Kidney tubule cell (primary cell): Measurements from ENCODE around the gene MYCN.

Experiments
- DNase-seq: peaks from one replicate; pipeline ENCODE4 v3.0.0-alpha.2; 2018; ENCODE audit warnings: low spot score

MYCN gene

DNA sequence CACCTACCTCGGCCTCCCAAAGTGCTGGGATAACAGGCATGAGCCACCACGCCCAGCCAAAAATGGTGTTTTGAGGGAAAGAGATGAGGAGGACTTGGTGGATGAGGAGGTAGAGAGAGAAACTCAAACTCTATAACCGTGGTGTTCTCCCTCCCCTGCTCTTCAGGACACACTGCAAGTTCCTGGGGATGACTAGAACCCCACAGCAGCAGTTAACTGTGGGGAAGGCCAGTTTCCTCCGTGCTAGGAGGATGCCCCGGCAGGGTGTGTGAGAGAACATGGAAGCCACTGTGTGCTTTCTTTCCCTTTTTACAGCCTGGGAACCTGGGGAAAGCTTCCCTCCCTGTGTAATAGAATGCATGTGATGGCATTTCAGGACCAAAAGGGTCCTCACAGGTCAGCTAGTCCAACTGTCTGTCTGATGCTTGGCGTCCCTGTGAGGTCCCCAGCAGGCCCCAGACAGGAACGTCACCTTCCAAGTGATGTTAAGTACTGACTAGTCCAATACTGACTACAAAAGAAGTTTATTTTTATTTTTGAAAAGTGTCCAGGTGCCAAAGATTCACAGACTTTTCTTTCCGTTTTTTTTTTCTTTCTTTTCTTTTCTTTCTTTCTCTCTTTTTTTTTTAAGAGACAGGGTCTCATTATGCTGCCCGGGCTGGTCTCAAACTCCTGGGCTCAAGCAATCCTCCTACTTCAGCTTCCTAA, 38.9 kb downstream of the MYCN start:
- no peak for DNase-seq

- no peak for DNase-seq
These were observed 39.6 kb downstream of the MYCN start for GRCh38 chr2:15979759-15980604.

DNA sequence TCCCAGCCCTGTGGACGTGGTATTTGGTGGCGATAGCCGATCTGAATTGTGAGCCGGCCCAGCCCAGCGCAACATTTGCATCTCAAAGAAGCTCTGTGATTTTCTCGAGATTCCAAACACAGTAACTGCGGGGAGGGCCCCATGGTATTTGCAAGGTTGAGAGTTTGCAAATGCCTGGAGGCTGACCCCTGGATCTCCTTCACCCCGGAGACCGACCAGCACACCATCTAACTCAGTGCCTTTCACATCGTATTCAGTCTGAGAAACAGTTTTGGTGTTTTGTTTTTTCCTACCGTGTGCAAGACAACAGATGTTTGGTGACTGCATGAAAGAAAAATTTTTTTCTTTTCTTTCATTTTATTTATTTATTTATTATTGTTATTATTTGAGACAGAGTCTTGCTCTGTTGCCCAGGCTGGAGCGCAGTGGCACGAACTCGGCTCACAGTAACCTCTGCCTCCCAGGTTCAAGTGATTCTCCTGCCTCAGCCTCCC, 40.3 kb downstream of the MYCN start:
- DNase-seq: no peak

DNA sequence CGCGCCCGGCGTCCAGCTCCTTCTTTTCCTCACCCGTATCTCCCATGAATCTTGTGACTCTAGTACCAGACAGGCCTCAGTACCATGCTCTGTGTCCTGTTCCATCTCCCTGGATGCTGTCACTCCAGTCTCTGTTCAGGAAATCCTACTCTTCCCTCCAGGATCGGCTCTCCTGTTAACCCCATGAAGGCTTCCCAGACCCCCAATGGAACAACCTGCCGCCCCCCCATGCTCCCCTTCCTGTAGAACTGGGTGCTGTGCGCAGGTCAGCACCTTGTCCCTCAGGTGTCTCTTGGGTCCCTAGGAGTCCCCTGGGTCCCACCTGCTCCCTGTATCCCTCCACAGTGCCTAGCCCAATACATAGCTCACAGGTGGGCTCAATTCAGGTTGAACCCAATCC, 41.3 kb downstream of the MYCN start:
- no peak for DNase-seq

- DNase-seq: no peak
These were observed 42.1 kb downstream of the MYCN start for GRCh38 chr2:15982285-15983044.

- DNase-seq: no peak
These were observed 43.1 kb downstream of the MYCN start for GRCh38 chr2:15983496-15983895.

- no peak for DNase-seq
These were observed 44.3 kb downstream of the MYCN start for GRCh38 chr2:15984368-15985255.

GRCh38 chr2:15985531-15985930, 45.2 kb downstream of the MYCN start:
- no peak for DNase-seq

- DNase-seq: no peak
These were observed 45.8 kb downstream of the MYCN start for GRCh38 chr2:15986068-15986560.

GRCh38 chr2:15986644-15987043, 46.3 kb downstream of the MYCN start:
- no peak for DNase-seq

- DNase-seq: no peak
These were observed 48.4 kb downstream of the MYCN start for GRCh38 chr2:15988733-15989132.

GRCh38 chr2:15989559-15989958, 49.2 kb downstream of the MYCN start:
- DNase-seq: no peak

DNA sequence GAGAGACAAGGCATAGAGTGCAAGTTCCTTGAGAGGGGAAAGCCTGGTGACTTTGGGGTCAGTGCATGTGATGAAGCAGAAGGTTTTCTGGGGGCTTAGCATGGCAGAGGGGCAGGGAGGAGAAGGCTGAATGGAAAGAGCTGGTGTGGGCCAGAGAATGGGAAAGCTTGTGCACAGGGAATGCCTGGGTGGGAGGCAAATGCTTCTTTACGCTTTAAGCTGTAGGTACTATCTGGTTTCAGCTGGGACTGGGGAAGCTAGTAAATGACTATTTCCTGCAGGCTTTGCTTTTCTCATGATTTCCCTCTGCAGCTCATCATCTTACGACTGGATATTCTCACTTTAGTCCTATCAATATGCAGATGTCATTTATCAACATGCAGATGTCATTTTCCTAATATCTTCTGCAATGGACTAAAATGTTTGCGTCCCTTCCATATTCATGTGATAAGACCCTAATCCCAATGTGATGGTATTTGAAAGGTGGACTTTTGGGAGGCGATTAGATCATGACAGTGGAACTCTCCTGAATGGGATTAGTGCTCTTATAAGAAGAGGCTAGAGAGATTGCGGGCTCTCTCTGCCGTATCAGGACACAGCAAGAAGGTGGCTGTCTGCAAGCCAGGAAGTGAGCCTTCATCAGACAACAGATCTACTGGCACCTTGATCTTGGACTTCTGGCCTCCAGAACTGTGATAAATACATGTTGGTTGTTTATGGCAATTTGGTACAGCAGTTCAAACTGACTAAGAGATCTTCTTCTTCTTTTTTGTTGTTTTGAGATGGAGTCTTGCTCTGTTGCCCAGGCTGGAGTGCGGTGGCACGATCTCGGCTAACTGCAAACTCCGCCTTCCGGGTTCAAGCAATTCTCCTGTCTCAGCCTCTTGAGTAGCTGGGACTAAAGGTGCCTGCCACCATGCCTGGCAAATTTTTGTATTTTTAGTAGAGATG, 50.1 kb downstream of the MYCN start:
- DNase-seq: no peak

DNA sequence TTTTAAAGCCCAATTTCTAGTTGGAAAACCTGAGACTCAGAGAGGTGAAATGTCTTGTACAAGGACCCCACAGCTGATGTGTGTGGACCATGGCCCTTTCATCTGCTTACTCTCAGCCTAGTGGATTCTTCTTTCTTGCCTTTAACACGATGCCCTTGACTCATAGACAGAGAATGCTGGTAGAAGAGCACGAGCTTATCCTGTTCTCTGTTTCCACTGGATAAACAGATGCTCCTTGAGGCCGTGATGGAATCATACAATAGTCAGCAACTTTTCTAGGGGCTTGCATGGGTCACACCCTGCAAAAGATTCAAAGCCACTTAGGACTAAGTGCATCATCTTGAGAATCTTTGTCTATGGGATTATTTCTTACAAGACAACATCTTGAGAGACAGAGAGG, 50.9 kb downstream of the MYCN start:
- no peak for DNase-seq

DNA sequence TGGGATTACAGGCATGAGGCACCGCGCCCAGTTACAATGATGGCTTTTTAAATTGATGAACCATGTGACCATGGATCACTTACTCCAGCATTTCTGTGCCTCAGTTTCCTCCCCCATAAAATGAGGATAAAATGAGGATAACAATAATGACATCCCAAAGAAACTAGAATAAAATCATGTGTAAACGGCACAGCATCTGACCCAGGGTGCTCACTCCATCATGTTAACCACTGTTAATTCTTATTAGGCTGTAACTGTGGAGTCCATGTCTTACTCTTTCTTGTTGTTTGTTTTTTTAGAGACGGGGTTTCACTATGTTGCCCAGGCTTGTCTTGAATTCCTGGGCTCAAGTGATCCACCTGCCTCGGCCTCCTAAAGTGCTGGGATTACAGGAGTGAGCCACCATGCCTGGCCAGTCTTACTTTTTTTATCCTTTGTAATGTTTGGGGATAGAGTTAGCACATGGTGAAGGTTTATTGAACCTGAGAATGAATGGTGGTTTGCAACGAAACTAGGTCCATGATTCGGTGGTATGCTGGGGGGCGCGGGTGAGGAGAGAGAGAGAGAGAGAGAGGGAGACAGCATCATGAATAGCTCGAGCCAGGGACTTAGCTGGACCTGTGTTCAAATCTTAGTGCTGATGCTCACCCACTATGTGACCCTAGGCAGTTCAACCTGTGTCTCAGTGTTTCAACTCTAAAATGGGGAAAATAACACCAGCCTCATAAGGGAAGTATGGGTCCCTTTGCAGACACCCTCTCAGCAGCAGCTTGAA, 52.3 kb downstream of the MYCN start:
- DNase-seq: no peak

GRCh38 chr2:15993232-15993610, 52.9 kb downstream of the MYCN start:
- DNase-seq: no peak

DNA sequence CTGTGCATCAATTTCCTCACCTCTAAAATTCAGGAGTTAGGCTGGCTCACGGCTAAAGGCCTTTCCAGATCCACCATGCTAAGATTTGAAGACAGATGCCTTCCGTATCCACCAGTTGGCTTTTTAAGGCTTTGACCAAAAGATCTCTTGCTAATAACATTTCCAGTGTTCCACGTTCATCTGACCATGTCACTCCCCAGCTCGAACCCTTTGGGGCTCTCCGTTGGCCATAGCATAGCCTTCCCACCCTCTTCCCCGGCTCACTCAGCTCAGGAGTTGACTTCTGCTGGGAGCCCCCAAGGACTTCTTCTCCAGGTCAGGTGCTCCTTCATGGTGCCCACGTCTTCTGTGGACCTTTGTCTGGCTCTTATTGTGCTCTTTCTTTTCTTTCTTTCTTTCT, 53.3 kb downstream of the MYCN start:
- no peak for DNase-seq

- DNase-seq: no peak
These were observed 55.3 kb downstream of the MYCN start for GRCh38 chr2:15995603-15996002.
